H1 (cell line): Measurements from ENCODE around the gene MARS1. TPM values are rescaled to one million over a fixed set of nuclear protein-coding genes. Genes with fewer than 3 reads are reported as not detected.
A peak's percentile ranks its signal among the peaks of the same experiment; 100 is the strongest.

Experiments used
- CEBPB ChIP-seq: IDR thresholded peaks from 2 replicates; pipeline ENCODE4 v1.6.1; 2012; ENCODE audit warnings: low read depth, low read length
- CHD1 ChIP-seq: IDR thresholded peaks from 2 replicates; pipeline ENCODE4 v1.6.1; 2012; ENCODE audit warnings: low read depth, low read length, improper control_type of control experiment
- CREB1 ChIP-seq: IDR thresholded peaks from 2 replicates; pipeline ENCODE4 v1.6.1; 2012; ENCODE audit warnings: inconsistent platforms
- POLR2AphosphoS5 ChIP-seq: IDR thresholded peaks from 2 replicates; pipeline ENCODE4 v1.6.1; 2011; ENCODE audit warnings: low read depth, low read length
- SP2 ChIP-seq: IDR thresholded peaks from 2 replicates; pipeline ENCODE4 v1.6.1; 2012; ENCODE audit warnings: mild to moderate bottlenecking, low read length, inconsistent platforms
- TAF7 ChIP-seq: optimal IDR thresholded peaks from 2 replicates; pipeline ENCODE3; 2011; ENCODE audit warnings: low read depth, mild to moderate bottlenecking, inconsistent platforms, low read length, moderate library complexity, borderline replicate concordance
- TCF12 ChIP-seq: IDR thresholded peaks from 2 replicates; pipeline ENCODE4 v1.6.1; 2011; ENCODE audit warnings: low read depth, mild to moderate bottlenecking, low read length
- polyA plus RNA-seq, 7 experiments: library from polyadenylated mRNA; depleted of rRNA in 3 of 7; stranded (reverse) in 5 of 7; unstranded in 2 of 7; fragments of >200 nt in 5 of 7; fragments of 200-250 nt in 2 of 7; gene quantifications; 1 replicate in 5 of 7; 2 replicates in 1 of 7; 4 replicates in 1 of 7; pipeline versions ENCODE4 v1.2.1 to v1.2.3, GENCODE V29; 2011 to 2013; ENCODE audit warnings: missing spikeins in 2 of 7, mixed read lengths in 2 of 7
- total RNA-seq: library from RNA; stranded (reverse); fragmentation: NEBNext Ultra II Directional; extraction: Animal tissue kit (Norgen Biotek cat#: 25700); gene quantifications from 2 replicates; pipeline ENCODE4 v1.2.1, GENCODE V29; 2021
- TF ChIP-seq, protein P1 (sequence below): IDR thresholded peaks from 2 replicates; pipeline ENCODE4 v1.6.1; 2012; ENCODE audit warnings: inconsistent platforms
- TF ChIP-seq, protein P2 (sequence below): fragments of 300-600 bp; sonication (generic); IDR thresholded peaks from 2 replicates; pipeline ENCODE4 v1.7.1; 2012; ENCODE audit warnings: low read length, moderate library complexity, mild to moderate bottlenecking, inconsistent platforms; ENCODE audit not compliant: insufficient replicate concordance

Gene MARS1
- total and polyA plus RNA-seq, 2 of the 8 experiments (the other 6 are each of a cell fraction or from before 2014, with no cell fraction given), result 194 to 407 TPM

DNA sequence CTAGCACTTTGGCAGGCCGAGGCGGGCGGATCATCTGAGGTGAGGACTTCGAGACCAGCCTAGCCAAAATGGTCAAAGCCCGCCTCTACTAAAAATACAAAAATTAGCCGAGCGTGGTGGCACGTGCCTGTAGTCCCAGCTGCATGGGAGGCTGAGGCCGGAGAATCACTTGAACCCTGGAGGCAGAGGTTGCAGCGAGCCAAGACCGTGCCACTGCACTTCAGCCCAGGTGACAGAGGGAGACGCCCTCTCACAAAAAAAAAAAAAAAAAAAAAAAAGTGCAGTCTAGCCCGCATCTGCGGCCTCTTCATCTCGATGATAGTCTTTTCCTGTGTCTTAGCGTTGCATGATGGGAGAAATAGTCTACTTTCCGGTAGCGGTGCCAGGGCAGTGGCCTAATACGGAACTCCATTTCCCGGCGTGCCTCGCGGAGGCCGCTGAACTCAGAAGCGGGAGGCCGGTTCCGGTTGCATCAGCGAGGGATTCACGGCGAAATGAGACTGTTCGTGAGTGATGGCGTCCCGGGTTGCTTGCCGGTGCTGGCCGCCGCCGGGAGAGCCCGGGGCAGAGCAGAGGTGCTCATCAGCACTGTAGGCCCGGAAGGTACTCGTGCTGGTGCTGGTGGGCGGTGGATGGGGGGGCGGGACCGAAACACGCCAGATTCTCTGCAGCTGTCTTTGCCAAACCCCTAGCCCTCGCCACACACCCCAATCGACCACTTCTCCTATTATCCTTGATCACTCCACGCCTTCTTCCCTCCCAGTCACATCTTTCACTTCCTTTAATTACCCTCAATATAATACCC is at the start of gene MARS1 (continued):
- TF ChIP-seq TCF12 (no peak), CEBPB (peak; percentile 96), POLR2AphosphoS5 (peak; percentile 97), CHD1 (no peak), CREB1 (peak; percentile 64; the same call in 1 of the 2 replicates), TAF7 (peak; percentile 68), SP2 (peak; percentile 87)
- TF ChIP-seq, protein P1, sequence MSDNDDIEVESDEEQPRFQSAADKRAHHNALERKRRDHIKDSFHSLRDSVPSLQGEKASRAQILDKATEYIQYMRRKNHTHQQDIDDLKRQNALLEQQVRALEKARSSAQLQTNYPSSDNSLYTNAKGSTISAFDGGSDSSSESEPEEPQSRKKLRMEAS, result peak; percentile 65
- TF ChIP-seq, protein P2, sequence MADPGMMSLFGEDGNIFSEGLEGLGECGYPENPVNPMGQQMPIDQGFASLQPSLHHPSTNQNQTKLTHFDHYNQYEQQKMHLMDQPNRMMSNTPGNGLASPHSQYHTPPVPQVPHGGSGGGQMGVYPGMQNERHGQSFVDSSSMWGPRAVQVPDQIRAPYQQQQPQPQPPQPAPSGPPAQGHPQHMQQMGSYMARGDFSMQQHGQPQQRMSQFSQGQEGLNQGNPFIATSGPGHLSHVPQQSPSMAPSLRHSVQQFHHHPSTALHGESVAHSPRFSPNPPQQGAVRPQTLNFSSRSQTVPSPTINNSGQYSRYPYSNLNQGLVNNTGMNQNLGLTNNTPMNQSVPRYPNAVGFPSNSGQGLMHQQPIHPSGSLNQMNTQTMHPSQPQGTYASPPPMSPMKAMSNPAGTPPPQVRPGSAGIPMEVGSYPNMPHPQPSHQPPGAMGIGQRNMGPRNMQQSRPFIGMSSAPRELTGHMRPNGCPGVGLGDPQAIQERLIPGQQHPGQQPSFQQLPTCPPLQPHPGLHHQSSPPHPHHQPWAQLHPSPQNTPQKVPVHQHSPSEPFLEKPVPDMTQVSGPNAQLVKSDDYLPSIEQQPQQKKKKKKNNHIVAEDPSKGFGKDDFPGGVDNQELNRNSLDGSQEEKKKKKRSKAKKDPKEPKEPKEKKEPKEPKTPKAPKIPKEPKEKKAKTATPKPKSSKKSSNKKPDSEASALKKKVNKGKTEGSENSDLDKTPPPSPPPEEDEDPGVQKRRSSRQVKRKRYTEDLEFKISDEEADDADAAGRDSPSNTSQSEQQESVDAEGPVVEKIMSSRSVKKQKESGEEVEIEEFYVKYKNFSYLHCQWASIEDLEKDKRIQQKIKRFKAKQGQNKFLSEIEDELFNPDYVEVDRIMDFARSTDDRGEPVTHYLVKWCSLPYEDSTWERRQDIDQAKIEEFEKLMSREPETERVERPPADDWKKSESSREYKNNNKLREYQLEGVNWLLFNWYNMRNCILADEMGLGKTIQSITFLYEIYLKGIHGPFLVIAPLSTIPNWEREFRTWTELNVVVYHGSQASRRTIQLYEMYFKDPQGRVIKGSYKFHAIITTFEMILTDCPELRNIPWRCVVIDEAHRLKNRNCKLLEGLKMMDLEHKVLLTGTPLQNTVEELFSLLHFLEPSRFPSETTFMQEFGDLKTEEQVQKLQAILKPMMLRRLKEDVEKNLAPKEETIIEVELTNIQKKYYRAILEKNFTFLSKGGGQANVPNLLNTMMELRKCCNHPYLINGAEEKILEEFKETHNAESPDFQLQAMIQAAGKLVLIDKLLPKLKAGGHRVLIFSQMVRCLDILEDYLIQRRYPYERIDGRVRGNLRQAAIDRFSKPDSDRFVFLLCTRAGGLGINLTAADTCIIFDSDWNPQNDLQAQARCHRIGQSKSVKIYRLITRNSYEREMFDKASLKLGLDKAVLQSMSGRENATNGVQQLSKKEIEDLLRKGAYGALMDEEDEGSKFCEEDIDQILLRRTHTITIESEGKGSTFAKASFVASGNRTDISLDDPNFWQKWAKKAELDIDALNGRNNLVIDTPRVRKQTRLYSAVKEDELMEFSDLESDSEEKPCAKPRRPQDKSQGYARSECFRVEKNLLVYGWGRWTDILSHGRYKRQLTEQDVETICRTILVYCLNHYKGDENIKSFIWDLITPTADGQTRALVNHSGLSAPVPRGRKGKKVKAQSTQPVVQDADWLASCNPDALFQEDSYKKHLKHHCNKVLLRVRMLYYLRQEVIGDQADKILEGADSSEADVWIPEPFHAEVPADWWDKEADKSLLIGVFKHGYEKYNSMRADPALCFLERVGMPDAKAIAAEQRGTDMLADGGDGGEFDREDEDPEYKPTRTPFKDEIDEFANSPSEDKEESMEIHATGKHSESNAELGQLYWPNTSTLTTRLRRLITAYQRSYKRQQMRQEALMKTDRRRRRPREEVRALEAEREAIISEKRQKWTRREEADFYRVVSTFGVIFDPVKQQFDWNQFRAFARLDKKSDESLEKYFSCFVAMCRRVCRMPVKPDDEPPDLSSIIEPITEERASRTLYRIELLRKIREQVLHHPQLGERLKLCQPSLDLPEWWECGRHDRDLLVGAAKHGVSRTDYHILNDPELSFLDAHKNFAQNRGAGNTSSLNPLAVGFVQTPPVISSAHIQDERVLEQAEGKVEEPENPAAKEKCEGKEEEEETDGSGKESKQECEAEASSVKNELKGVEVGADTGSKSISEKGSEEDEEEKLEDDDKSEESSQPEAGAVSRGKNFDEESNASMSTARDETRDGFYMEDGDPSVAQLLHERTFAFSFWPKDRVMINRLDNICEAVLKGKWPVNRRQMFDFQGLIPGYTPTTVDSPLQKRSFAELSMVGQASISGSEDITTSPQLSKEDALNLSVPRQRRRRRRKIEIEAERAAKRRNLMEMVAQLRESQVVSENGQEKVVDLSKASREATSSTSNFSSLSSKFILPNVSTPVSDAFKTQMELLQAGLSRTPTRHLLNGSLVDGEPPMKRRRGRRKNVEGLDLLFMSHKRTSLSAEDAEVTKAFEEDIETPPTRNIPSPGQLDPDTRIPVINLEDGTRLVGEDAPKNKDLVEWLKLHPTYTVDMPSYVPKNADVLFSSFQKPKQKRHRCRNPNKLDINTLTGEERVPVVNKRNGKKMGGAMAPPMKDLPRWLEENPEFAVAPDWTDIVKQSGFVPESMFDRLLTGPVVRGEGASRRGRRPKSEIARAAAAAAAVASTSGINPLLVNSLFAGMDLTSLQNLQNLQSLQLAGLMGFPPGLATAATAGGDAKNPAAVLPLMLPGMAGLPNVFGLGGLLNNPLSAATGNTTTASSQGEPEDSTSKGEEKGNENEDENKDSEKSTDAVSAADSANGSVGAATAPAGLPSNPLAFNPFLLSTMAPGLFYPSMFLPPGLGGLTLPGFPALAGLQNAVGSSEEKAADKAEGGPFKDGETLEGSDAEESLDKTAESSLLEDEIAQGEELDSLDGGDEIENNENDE, result no peak
